ENCODE measurements around the gene NPPC. TPM values are rescaled to one million over a fixed set of nuclear protein-coding genes. Genes with fewer than 3 reads are reported as not detected.

NPPC gene
- polyA plus RNA-seq, 1 donor from 2014 or later: 2.7 TPM

DNA sequence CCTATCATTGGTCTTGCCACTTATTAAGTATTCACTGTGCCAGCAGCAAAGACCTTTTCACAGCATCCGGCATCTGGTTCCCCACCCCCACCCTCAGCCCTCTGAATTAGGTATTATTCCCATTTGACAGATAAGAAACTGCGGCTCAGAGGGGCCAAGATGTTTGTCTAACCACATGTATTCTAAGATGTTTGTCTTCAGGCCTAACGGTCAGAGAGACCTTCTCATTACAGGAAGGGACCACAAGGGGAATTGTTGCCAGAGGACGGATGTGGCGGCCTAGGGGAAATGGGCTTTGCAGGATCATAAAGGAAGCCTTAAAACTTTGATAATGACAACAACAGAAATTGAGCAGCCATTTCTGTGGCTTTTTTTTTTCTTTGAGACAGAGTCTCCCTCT, 16.6 kb downstream of the NPPC start:
- no peak for TF ChIP-seq EZH2 (IDR thresholded peaks at IDR 0.05; ENCODE audit: borderline replicate concordance, insufficient read depth, low read length, poor library complexity, severe bottlenecking)
- TF ChIP-seq MXI1 (conservative IDR thresholded peaks at IDR 0.05; ENCODE audit: poor library complexity, severe bottlenecking): no peak
- TF ChIP-seq SMC3 (conservative IDR thresholded peaks at IDR 0.05; ENCODE audit: poor library complexity): no peak
- TF ChIP-seq, protein P1, sequence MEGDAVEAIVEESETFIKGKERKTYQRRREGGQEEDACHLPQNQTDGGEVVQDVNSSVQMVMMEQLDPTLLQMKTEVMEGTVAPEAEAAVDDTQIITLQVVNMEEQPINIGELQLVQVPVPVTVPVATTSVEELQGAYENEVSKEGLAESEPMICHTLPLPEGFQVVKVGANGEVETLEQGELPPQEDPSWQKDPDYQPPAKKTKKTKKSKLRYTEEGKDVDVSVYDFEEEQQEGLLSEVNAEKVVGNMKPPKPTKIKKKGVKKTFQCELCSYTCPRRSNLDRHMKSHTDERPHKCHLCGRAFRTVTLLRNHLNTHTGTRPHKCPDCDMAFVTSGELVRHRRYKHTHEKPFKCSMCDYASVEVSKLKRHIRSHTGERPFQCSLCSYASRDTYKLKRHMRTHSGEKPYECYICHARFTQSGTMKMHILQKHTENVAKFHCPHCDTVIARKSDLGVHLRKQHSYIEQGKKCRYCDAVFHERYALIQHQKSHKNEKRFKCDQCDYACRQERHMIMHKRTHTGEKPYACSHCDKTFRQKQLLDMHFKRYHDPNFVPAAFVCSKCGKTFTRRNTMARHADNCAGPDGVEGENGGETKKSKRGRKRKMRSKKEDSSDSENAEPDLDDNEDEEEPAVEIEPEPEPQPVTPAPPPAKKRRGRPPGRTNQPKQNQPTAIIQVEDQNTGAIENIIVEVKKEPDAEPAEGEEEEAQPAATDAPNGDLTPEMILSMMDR (IDR thresholded peaks at IDR 0.05; ENCODE audit: poor library complexity, severe bottlenecking): no peak
- TF ChIP-seq RAD21 (conservative IDR thresholded peaks at IDR 0.05): no peak
- H3K9me3 ChIP-seq (ENCODE audit: low read length): no peaks in the 10 kb centered on the region

DNA sequence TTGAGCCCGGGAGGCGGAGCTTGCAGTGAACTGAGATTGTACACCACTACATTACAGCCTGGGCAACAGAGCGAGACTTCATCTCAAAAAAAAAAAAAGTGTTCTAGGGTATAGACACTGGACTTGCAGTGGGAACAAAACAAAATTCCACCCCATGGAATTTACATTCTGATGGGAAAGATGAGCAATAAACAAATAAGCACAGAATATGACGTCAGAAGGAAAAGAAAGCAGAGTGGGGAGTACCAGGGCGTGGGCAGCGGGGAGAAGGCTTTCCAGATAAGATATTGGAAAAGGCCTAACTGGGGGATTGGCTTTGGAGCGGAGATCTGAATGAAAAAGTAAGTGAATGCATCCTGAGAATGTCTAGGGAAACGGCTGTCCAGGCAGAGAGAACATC, 17.6 kb downstream of the NPPC start:
- Histone ChIP-seq H3K4me2 (ENCODE audit: low read length) (no peak overlapping the region), H3K79me2 (replicated peaks; ENCODE audit: insufficient read depth, low read length) (no peaks in the 10 kb centered on the region), H3K36me3 (ENCODE audit: insufficient read depth, low read length) (no peaks in the 10 kb centered on the region), H3K9ac (ENCODE audit: low read length) (no peak overlapping the region), H2AFZ (ENCODE audit: low read depth, low read length) (no peak overlapping the region), H3K9me2 (ENCODE audit: insufficient read depth, low read length) (no peaks in the 10 kb centered on the region), H3K27me3 (ENCODE audit: insufficient read depth, low read depth, low read length) (no peaks in the 10 kb centered on the region), H3K4me3 (ENCODE audit: low read length) (no peak overlapping the region), H3F3A (ENCODE audit: insufficient read depth, low read length, poor library complexity, severe bottlenecking) (no peaks in the 10 kb centered on the region), H3K27ac (ENCODE audit: low read length) (no peak overlapping the region), H4K20me1 (ENCODE audit: insufficient read depth) (no peaks in the 10 kb centered on the region), H3K9me3 (ENCODE audit: low read length) (no peaks in the 10 kb centered on the region)
- TF ChIP-seq EP300 (conservative IDR thresholded peaks at IDR 0.05; ENCODE audit: poor library complexity, severe bottlenecking) (no peak), POLR2AphosphoS5 (IDR thresholded peaks at IDR 0.05) (no peak), EZH2 (IDR thresholded peaks at IDR 0.05; ENCODE audit: borderline replicate concordance, insufficient read depth, low read length, poor library complexity, severe bottlenecking) (no peak), SMC3 (conservative IDR thresholded peaks at IDR 0.05; ENCODE audit: poor library complexity) (no peak), RAD21 (conservative IDR thresholded peaks at IDR 0.05) (no peak), MXI1 (conservative IDR thresholded peaks at IDR 0.05; ENCODE audit: poor library complexity, severe bottlenecking) (no peak), TAF1 (IDR thresholded peaks at IDR 0.05; ENCODE audit: low read depth) (no peak)
- TF ChIP-seq, protein P1 (IDR thresholded peaks at IDR 0.05; ENCODE audit: poor library complexity, severe bottlenecking): no peak
- TF ChIP-seq, protein P2, sequence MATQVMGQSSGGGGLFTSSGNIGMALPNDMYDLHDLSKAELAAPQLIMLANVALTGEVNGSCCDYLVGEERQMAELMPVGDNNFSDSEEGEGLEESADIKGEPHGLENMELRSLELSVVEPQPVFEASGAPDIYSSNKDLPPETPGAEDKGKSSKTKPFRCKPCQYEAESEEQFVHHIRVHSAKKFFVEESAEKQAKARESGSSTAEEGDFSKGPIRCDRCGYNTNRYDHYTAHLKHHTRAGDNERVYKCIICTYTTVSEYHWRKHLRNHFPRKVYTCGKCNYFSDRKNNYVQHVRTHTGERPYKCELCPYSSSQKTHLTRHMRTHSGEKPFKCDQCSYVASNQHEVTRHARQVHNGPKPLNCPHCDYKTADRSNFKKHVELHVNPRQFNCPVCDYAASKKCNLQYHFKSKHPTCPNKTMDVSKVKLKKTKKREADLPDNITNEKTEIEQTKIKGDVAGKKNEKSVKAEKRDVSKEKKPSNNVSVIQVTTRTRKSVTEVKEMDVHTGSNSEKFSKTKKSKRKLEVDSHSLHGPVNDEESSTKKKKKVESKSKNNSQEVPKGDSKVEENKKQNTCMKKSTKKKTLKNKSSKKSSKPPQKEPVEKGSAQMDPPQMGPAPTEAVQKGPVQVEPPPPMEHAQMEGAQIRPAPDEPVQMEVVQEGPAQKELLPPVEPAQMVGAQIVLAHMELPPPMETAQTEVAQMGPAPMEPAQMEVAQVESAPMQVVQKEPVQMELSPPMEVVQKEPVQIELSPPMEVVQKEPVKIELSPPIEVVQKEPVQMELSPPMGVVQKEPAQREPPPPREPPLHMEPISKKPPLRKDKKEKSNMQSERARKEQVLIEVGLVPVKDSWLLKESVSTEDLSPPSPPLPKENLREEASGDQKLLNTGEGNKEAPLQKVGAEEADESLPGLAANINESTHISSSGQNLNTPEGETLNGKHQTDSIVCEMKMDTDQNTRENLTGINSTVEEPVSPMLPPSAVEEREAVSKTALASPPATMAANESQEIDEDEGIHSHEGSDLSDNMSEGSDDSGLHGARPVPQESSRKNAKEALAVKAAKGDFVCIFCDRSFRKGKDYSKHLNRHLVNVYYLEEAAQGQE (IDR thresholded peaks at IDR 0.05; ENCODE audit: borderline replicate concordance): no peak

More for the DNA sequence above, 16.6 kb downstream of the NPPC start:
- Histone ChIP-seq H3K27me3 (ENCODE audit: insufficient read depth, low read depth, low read length) (no peaks in the 10 kb centered on the region), H3F3A (ENCODE audit: insufficient read depth, low read length, poor library complexity, severe bottlenecking) (no peaks in the 10 kb centered on the region), H3K4me2 (ENCODE audit: low read length) (no peak overlapping the region), H2AFZ (ENCODE audit: low read depth, low read length) (no peak overlapping the region), H3K79me2 (replicated peaks; ENCODE audit: insufficient read depth, low read length) (no peaks in the 10 kb centered on the region), H3K36me3 (ENCODE audit: insufficient read depth, low read length) (no peaks in the 10 kb centered on the region), H4K20me1 (ENCODE audit: insufficient read depth) (no peaks in the 10 kb centered on the region), H3K27ac (ENCODE audit: low read length) (no peak overlapping the region), H3K4me3 (ENCODE audit: low read length) (no peak overlapping the region), H3K9ac (ENCODE audit: low read length) (no peak overlapping the region), H3K9me2 (ENCODE audit: insufficient read depth, low read length) (no peaks in the 10 kb centered on the region)
